ENCODE measurements around the gene DUSP18. TPM values are rescaled to one million over a fixed set of nuclear protein-coding genes. Genes with fewer than 3 reads are reported as not detected.

DUSP18 gene
- total RNA-seq, 1 donor from 2014 or later, result 8.6 TPM

DNA sequence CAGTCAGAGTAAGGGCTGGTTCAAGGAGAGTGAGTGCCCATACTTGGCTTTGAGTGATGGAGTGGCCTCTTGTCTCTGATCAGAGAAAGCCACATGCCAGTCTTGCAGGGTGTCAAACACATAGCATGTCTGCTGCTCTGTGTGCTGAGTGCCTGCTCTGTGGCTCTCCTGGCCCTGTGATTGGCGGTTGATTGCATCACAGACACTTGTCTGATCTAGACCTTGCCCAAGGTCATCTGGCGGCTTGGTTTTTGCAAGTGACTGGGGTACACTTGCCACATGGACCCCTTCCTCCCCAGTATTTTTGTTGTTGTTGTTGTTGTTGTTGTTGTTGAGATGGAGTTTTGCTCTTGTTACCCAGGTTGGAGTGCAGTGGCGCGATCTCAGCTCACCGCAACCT is 37.3 kb upstream of the DUSP18 start:
- H3K36me3 Mint-ChIP-seq (ENCODE audit: low read depth, unreplicated experiment), result no peaks in the 10 kb centered on the region
- H3K27me3 Mint-ChIP-seq (ENCODE audit: low read depth, unreplicated experiment), result peaks cover 10% of the 10 kb centered on the region
- no peak overlapping the region for H3K27ac Mint-ChIP-seq (ENCODE audit: unreplicated experiment)

GRCh38 chr22:30702856-30703255 is 35.2 kb upstream of the DUSP18 start:
- H3K27ac ChIP-seq (ENCODE audit: low read depth, low read length), result no peak overlapping the region
- Mint-ChIP-seq H3K4me3 (ENCODE audit: unreplicated experiment) (no peak overlapping the region), H3K9me3 (ENCODE audit: unreplicated experiment) (no peaks in the 10 kb centered on the region), H3K27me3 (ENCODE audit: low read depth, unreplicated experiment) (peaks cover 11% of the 10 kb centered on the region), H3K4me1 (ENCODE audit: low read depth, unreplicated experiment) (peaks cover 16% of the 10 kb centered on the region), H3K27ac (ENCODE audit: unreplicated experiment) (no peak overlapping the region), H3K36me3 (ENCODE audit: low read depth, unreplicated experiment) (no peaks in the 10 kb centered on the region)
- H3K4me1 ChIP-seq (ENCODE audit: insufficient read depth, low read length), result peaks cover 22% of the 10 kb centered on the region
- H3K27me3 ChIP-seq (ENCODE audit: insufficient read depth, low read length), result no peaks in the 10 kb centered on the region
- H3K4me2 ChIP-seq (ENCODE audit: low read length), result no peak overlapping the region
- no peaks in the 10 kb centered on the region for H3K9me3 ChIP-seq (ENCODE audit: insufficient read depth, low read depth, low read length)
- no peak overlapping the region for H2AFZ ChIP-seq (ENCODE audit: low read depth, low read length)
- H3K79me2 ChIP-seq (ENCODE audit: insufficient read depth, low read length), result no peaks in the 10 kb centered on the region
- no peak for TF ChIP-seq EZH2 (IDR thresholded peaks at IDR 0.05; ENCODE audit: insufficient read depth, low read length)
- TF ChIP-seq, protein P1, sequence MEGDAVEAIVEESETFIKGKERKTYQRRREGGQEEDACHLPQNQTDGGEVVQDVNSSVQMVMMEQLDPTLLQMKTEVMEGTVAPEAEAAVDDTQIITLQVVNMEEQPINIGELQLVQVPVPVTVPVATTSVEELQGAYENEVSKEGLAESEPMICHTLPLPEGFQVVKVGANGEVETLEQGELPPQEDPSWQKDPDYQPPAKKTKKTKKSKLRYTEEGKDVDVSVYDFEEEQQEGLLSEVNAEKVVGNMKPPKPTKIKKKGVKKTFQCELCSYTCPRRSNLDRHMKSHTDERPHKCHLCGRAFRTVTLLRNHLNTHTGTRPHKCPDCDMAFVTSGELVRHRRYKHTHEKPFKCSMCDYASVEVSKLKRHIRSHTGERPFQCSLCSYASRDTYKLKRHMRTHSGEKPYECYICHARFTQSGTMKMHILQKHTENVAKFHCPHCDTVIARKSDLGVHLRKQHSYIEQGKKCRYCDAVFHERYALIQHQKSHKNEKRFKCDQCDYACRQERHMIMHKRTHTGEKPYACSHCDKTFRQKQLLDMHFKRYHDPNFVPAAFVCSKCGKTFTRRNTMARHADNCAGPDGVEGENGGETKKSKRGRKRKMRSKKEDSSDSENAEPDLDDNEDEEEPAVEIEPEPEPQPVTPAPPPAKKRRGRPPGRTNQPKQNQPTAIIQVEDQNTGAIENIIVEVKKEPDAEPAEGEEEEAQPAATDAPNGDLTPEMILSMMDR (IDR thresholded peaks at IDR 0.05; ENCODE audit: insufficient read depth, low read depth, low read length), result no peak
- H3K4me3 ChIP-seq (ENCODE audit: insufficient read depth, low read depth, low read length), result no peak overlapping the region
- no peak overlapping the region for H3K9ac ChIP-seq (ENCODE audit: low read length)
- no peaks in the 10 kb centered on the region for H4K20me1 ChIP-seq (ENCODE audit: insufficient read depth, low read length)
- no peaks in the 10 kb centered on the region for H3K36me3 ChIP-seq (ENCODE audit: insufficient read depth, low read length)
- DNase-seq (ENCODE audit: low read depth) (no peak), FAIRE-seq (no peak)

More for the DNA sequence above, 37.3 kb upstream of the DUSP18 start:
- Histone ChIP-seq H3K27ac (ENCODE audit: low read depth, low read length) (no peak overlapping the region), H3K4me2 (ENCODE audit: low read length) (no peak overlapping the region), H4K20me1 (ENCODE audit: insufficient read depth, low read length) (no peaks in the 10 kb centered on the region), H3K79me2 (ENCODE audit: insufficient read depth, low read length) (no peaks in the 10 kb centered on the region), H2AFZ (ENCODE audit: low read depth, low read length) (no peak overlapping the region), H3K4me3 (ENCODE audit: insufficient read depth, low read depth, low read length) (no peak overlapping the region), H3K36me3 (ENCODE audit: insufficient read depth, low read length) (no peaks in the 10 kb centered on the region), H3K9me3 (ENCODE audit: insufficient read depth, low read depth, low read length) (no peaks in the 10 kb centered on the region), H3K27me3 (ENCODE audit: insufficient read depth, low read length) (no peaks in the 10 kb centered on the region), H3K9ac (ENCODE audit: low read length) (no peak overlapping the region), H3K4me1 (ENCODE audit: insufficient read depth, low read length) (peaks cover 22% of the 10 kb centered on the region)
- H3K4me3 Mint-ChIP-seq (ENCODE audit: unreplicated experiment), result no peak overlapping the region
- H3K9me3 Mint-ChIP-seq (ENCODE audit: unreplicated experiment), result no peaks in the 10 kb centered on the region
- TF ChIP-seq EZH2 (IDR thresholded peaks at IDR 0.05; ENCODE audit: insufficient read depth, low read length), result no peak
- TF ChIP-seq, protein P1 (IDR thresholded peaks at IDR 0.05; ENCODE audit: insufficient read depth, low read depth, low read length), result no peak
- DNase-seq (ENCODE audit: low read depth), result no peak
- FAIRE-seq, result no peak
- H3K4me1 Mint-ChIP-seq (ENCODE audit: low read depth, unreplicated experiment), result peaks cover 16% of the 10 kb centered on the region

DNA sequence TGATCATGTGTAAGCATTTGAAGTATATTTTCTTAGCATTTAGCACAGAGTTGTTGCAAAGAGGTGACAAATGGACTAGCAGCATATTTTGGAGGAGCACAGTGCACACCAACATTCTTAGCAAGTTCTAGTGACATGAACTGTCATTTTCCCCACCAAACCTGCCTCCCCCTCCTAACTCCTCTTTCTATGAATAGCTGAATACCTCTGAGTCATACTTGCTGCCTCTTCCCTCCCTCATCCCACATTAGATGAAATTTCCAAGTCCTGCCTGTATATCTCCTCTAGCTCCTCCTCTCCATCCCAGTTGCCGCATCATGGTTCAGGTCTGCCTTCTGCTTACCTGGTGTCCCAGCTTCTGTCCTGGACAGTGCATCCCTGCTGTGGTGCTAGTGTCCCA is 34.2 kb upstream of the DUSP18 start:
- Histone ChIP-seq H2AFZ (ENCODE audit: low read depth, low read length) (peak overlapping the region; percentile 45), H3K27me3 (ENCODE audit: insufficient read depth, low read length) (no peaks in the 10 kb centered on the region), H3K4me1 (ENCODE audit: insufficient read depth, low read length) (peaks cover 21% of the 10 kb centered on the region), H3K36me3 (ENCODE audit: insufficient read depth, low read length) (no peaks in the 10 kb centered on the region), H4K20me1 (ENCODE audit: insufficient read depth, low read length) (no peaks in the 10 kb centered on the region), H3K9ac (ENCODE audit: low read length) (no peak overlapping the region), H3K4me3 (ENCODE audit: insufficient read depth, low read depth, low read length) (no peak overlapping the region), H3K4me2 (ENCODE audit: low read length) (peak overlapping the region; percentile 31), H3K79me2 (ENCODE audit: insufficient read depth, low read length) (no peaks in the 10 kb centered on the region), H3K9me3 (ENCODE audit: insufficient read depth, low read depth, low read length) (no peaks in the 10 kb centered on the region), H3K27ac (ENCODE audit: low read depth, low read length) (no peak overlapping the region)
- Mint-ChIP-seq H3K4me1 (ENCODE audit: low read depth, unreplicated experiment) (peaks cover 16% of the 10 kb centered on the region), H3K9me3 (ENCODE audit: unreplicated experiment) (no peaks in the 10 kb centered on the region), H3K27ac (ENCODE audit: unreplicated experiment) (no peak overlapping the region), H3K36me3 (ENCODE audit: low read depth, unreplicated experiment) (no peaks in the 10 kb centered on the region), H3K4me3 (ENCODE audit: unreplicated experiment) (no peak overlapping the region), H3K27me3 (ENCODE audit: low read depth, unreplicated experiment) (peaks cover 16% of the 10 kb centered on the region)
- DNase-seq (ENCODE audit: low read depth), result peak; percentile 45
- TF ChIP-seq, protein P1 (IDR thresholded peaks at IDR 0.05; ENCODE audit: insufficient read depth, low read depth, low read length), result no peak
- TF ChIP-seq EZH2 (IDR thresholded peaks at IDR 0.05; ENCODE audit: insufficient read depth, low read length), result no peak
- peak; percentile 77 for FAIRE-seq
